CD14-positive monocyte (primary cell): ENCODE measurements around the gene LDLRAD2. TPM values are rescaled to one million over a fixed set of nuclear protein-coding genes. Genes with fewer than 3 reads are reported as not detected.

Source experiments
- DNase-seq, 3 donors: peaks; one replicate each; pipeline ENCODE4 v3.0.0-alpha.2; 2011 to 2022
- H2AFZ ChIP-seq: 2 replicates; pipeline ENCODE4 v1.6.0; 2012; ENCODE audit warnings: mild to moderate bottlenecking, low read depth, low read length, inconsistent platforms; ENCODE audit not compliant: insufficient read depth, poor library complexity, severe bottlenecking
- H3K27ac ChIP-seq, 2 donors: 1 replicate in 1 of 2; 2 replicates in 1 of 2; pipeline ENCODE4 v1.5.1; 2012 to 2013; ENCODE audit warnings: low read length in 2 of 2, control low read depth in 1 of 2, inconsistent platforms in 1 of 2, low read depth in 1 of 2, mild to moderate bottlenecking in 1 of 2
- H3K27me3 ChIP-seq, 2 donors: one replicate each; pipeline versions ENCODE4 v1.6.0 to v1.6.1; 2011 to 2013; ENCODE audit warnings: low read length in 2 of 2; ENCODE audit not compliant: control insufficient read depth in 2 of 2, insufficient read depth in 2 of 2
- H3K36me3 ChIP-seq, 2 donors: replicated peaks in 1 of 2; 1 replicate in 1 of 2; 2 replicates in 1 of 2; pipeline versions ENCODE4 v1.5.1 to v1.6.1; 2012 to 2013; ENCODE audit warnings: low read length in 2 of 2, control low read depth in 1 of 2, inconsistent platforms in 1 of 2, mild to moderate bottlenecking in 1 of 2; ENCODE audit not compliant: insufficient read depth in 2 of 2, control insufficient read depth in 1 of 2
- H3K4me1 ChIP-seq, 2 donors: 1 replicate in 1 of 2; 2 replicates in 1 of 2; pipeline versions ENCODE4 v1.5.1 to v1.6.1; 2012 to 2013; ENCODE audit warnings: low read length in 2 of 2, control low read depth in 1 of 2, inconsistent platforms in 1 of 2, mild to moderate bottlenecking in 1 of 2, moderate library complexity in 1 of 2; ENCODE audit not compliant: insufficient read depth in 2 of 2, control insufficient read depth in 1 of 2
- H3K4me2 ChIP-seq: replicated peaks from 2 replicates; pipeline ENCODE3; 2012; ENCODE audit warnings: low read length, moderate library complexity, mild to moderate bottlenecking; ENCODE audit not compliant: poor library complexity, severe bottlenecking; ENCODE audit errors: extremely low read depth
- H3K4me3 ChIP-seq, 3 experiments: fragments of 200-600 bp in 1 of 3; sonication (generic) in 1 of 3; replicated peaks in 1 of 3; 1 replicate in 2 of 3; 2 replicates in 1 of 3; pipeline ENCODE4 v1.5.1; 2011 to 2013; ENCODE audit warnings: low read length in 3 of 3, mild to moderate bottlenecking in 3 of 3, control low read depth in 2 of 3, low read depth in 2 of 3, inconsistent platforms in 1 of 3, moderate library complexity in 1 of 3
- H3K79me2 ChIP-seq: 2 replicates; pipeline ENCODE4 v1.6.0; 2012; ENCODE audit warnings: mild to moderate bottlenecking, control low read depth, inconsistent platforms, low read length, moderate library complexity; ENCODE audit not compliant: insufficient read depth
- H3K9ac ChIP-seq: 2 replicates; pipeline ENCODE4 v1.6.0; 2017; ENCODE audit warnings: low read length, mild to moderate bottlenecking; ENCODE audit not compliant: insufficient read depth, poor library complexity, severe bottlenecking
- H3K9me3 ChIP-seq, 2 donors: replicated peaks in 1 of 2; 1 replicate in 1 of 2; 2 replicates in 1 of 2; pipeline versions ENCODE4 v1.5.1 to v1.6.1; 2012 to 2013; ENCODE audit warnings: low read length in 2 of 2, control low read depth in 1 of 2; ENCODE audit not compliant: control insufficient read depth in 1 of 2, insufficient read depth in 1 of 2
- H4K20me1 ChIP-seq: 2 replicates; pipeline ENCODE4 v1.6.0; 2012; ENCODE audit warnings: mild to moderate bottlenecking, low read length, control low read depth, moderate library complexity; ENCODE audit not compliant: insufficient read depth
- H3K27ac Mint-ChIP-seq, 7 donors: one replicate each; pipeline ENCODE4 v1.8.0; 2020; ENCODE audit warnings: mild to moderate bottlenecking in 7 of 7, mixed read lengths in 7 of 7, moderate library complexity in 6 of 7, inconsistent platforms in 2 of 7
- H3K27me3 Mint-ChIP-seq, 3 donors: one replicate each; pipeline ENCODE4 v1.8.0; 2021 to 2022; ENCODE audit warnings: low read depth in 3 of 3, mild to moderate bottlenecking in 3 of 3, mixed read lengths in 3 of 3, moderate library complexity in 3 of 3, inconsistent platforms in 1 of 3
- H3K36me3 Mint-ChIP-seq, 2 donors: one replicate each; pipeline ENCODE4 v1.8.0; 2020; ENCODE audit warnings: mixed read lengths in 2 of 2, inconsistent platforms in 1 of 2, mild to moderate bottlenecking in 1 of 2
- H3K4me1 Mint-ChIP-seq: one replicate; pipeline ENCODE4 v1.8.0; 2020; ENCODE audit warnings: mild to moderate bottlenecking, mixed read lengths
- H3K4me3 Mint-ChIP-seq, 2 donors: one replicate each; pipeline ENCODE4 v1.8.0; 2020; ENCODE audit warnings: mild to moderate bottlenecking in 2 of 2, mixed read lengths in 2 of 2, moderate library complexity in 1 of 2
- H3K9me3 Mint-ChIP-seq, 7 donors: one replicate each; pipeline ENCODE4 v1.8.0; 2020 to 2022; ENCODE audit warnings: mixed read lengths in 7 of 7, mild to moderate bottlenecking in 6 of 7, moderate library complexity in 6 of 7, inconsistent platforms in 2 of 7
- CTCF ChIP-seq: fragments of 200-600 bp; IDR thresholded peaks from one replicate; pipeline ENCODE4 v1.8.0; 2022; ENCODE audit warnings: antibody characterized with exemption, mild to moderate bottlenecking
- WGBS: methylation state at CpG from one replicate; pipeline ENCODE4 v1.1.5; 2013; ENCODE audit warnings: missing lambda C conversion rate; ENCODE audit not compliant: insufficient coverage; 5-methylcytosine and 5-hydroxymethylcytosine counted together
- intact Hi-C, 2 donors: fragments of 100-400 bp; cut with micrococcal nuclease; formaldehyde crosslinking; loops; one replicate each; pipeline versions ENCODE4 v1.15.0 to v1.15.1; 2023
- polyA plus RNA-seq, 3 donors: library from polyadenylated mRNA; depleted of rRNA in 1 of 3; unstranded in 2 of 3; stranded (reverse) in 1 of 3; fragments of 300-500 nt in 2 of 3; fragments of >200 nt in 1 of 3; fragmentation: Illumina TruSeq in 2 of 3; gene quantifications; 1 replicate in 2 of 3; 2 replicates in 1 of 3; pipeline ENCODE4 v1.2.3, GENCODE V29; 2012 to 2021

LDLRAD2 gene
- polyA plus RNA-seq, 3 donors: 0.63 TPM; not detected in 2

- Histone ChIP-seq H3K79me2 (no peaks in the 10 kb centered on the region), H3K9ac (no peak overlapping the region), H3K4me3 (no peak overlapping the region), H3K9me3 (no peaks in the 10 kb centered on the region), H3K27ac (no peak overlapping the region), H3K27me3 (no peaks in the 10 kb centered on the region), H3K4me2 (no peak overlapping the region), H3K4me1 (no peaks in the 10 kb centered on the region), H4K20me1 (no peaks in the 10 kb centered on the region), H3K36me3 (no peaks in the 10 kb centered on the region), H2AFZ (no peak overlapping the region)
- intact Hi-C loops: no loop called here
- Mint-ChIP-seq H3K4me1 (peaks cover 5% of the 10 kb centered on the region), H3K9me3 (peaks cover 0 to 1% (median 0%) of the 10 kb centered on the region in 7 donors), H3K36me3 (no peaks in the 10 kb centered on the region), H3K27me3 (peaks cover under 1 to 2% (median 2%) of the 10 kb centered on the region in 3 donors), H3K4me3 (no peak overlapping the region), H3K27ac (no peak overlapping the region)
- DNase-seq: no peak
- TF ChIP-seq CTCF: no peak
- no CpG with 5 or more reads among the region's 2 CpGs for WGBS
Observed at GRCh38 chr1:21804536-21804935, 7.5 kb upstream of the LDLRAD2 start.

- H4K20me1 ChIP-seq: no peaks in the 10 kb centered on the region
- no peaks in the 10 kb centered on the region for H3K79me2 ChIP-seq
- no peaks in the 10 kb centered on the region for H3K36me3 ChIP-seq
- no peak overlapping the region for H3K4me2 ChIP-seq
- no peak for TF ChIP-seq CTCF
- H3K9ac ChIP-seq: no peak overlapping the region
- Mint-ChIP-seq H3K4me3 (peak overlapping the region; percentile 73 to 88), H3K27me3 (peaks cover 4 to 9% (median 9%) of the 10 kb centered on the region in 3 donors), H3K36me3 (peaks cover 0 to 3% of the 10 kb centered on the region in 2 donors), H3K4me1 (peaks cover 30% of the 10 kb centered on the region), H3K9me3 (peaks cover 0 to 1% (median 0%) of the 10 kb centered on the region in 7 donors), H3K27ac (no peak overlapping the region)
- WGBS: 100% methylated on average over 1 of the region's 3 CpGs
- H2AFZ ChIP-seq: no peak overlapping the region
- no peak overlapping the region for H3K27ac ChIP-seq
- no peak for DNase-seq
- H3K9me3 ChIP-seq: no peaks in the 10 kb centered on the region
- H3K27me3 ChIP-seq: no peaks in the 10 kb centered on the region
- H3K4me3 ChIP-seq: no peak overlapping the region
- intact Hi-C loops: loop anchor here in 1 of 2 donors (10.0 kb wide), 1 partner anchor 121 kb away; the partner anchor contains the start of gene HSPG2
- H3K4me1 ChIP-seq: peaks cover 27 to 34% of the 10 kb centered on the region in 2 donors
Observed at GRCh38 chr1:21813542-21813941, 1.5 kb downstream of the LDLRAD2 start.
